CD14-positive monocyte (primary cell): ENCODE results near the gene INTS2. TPM values are rescaled to one million over a fixed set of nuclear protein-coding genes. Genes with fewer than 3 reads are reported as not detected.

Experiments
- DNase-seq, 3 donors: peaks; one replicate each; pipeline ENCODE4 v3.0.0-alpha.2; 2011 to 2022
- H2AFZ ChIP-seq: 2 replicates; pipeline ENCODE4 v1.6.0; 2012; ENCODE audit warnings: mild to moderate bottlenecking, low read depth, low read length, inconsistent platforms; ENCODE audit not compliant: insufficient read depth, poor library complexity, severe bottlenecking
- H3K27ac ChIP-seq, 2 donors: 1 replicate in 1 of 2; 2 replicates in 1 of 2; pipeline ENCODE4 v1.5.1; 2012 to 2013; ENCODE audit warnings: low read length in 2 of 2, control low read depth in 1 of 2, inconsistent platforms in 1 of 2, low read depth in 1 of 2, mild to moderate bottlenecking in 1 of 2
- H3K27me3 ChIP-seq, 2 donors: one replicate each; pipeline versions ENCODE4 v1.6.0 to v1.6.1; 2011 to 2013; ENCODE audit warnings: low read length in 2 of 2; ENCODE audit not compliant: control insufficient read depth in 2 of 2, insufficient read depth in 2 of 2
- H3K36me3 ChIP-seq, 2 donors: replicated peaks in 1 of 2; 1 replicate in 1 of 2; 2 replicates in 1 of 2; pipeline versions ENCODE4 v1.5.1 to v1.6.1; 2012 to 2013; ENCODE audit warnings: low read length in 2 of 2, control low read depth in 1 of 2, inconsistent platforms in 1 of 2, mild to moderate bottlenecking in 1 of 2; ENCODE audit not compliant: insufficient read depth in 2 of 2, control insufficient read depth in 1 of 2
- H3K4me1 ChIP-seq, 2 donors: 1 replicate in 1 of 2; 2 replicates in 1 of 2; pipeline versions ENCODE4 v1.5.1 to v1.6.1; 2012 to 2013; ENCODE audit warnings: low read length in 2 of 2, control low read depth in 1 of 2, inconsistent platforms in 1 of 2, mild to moderate bottlenecking in 1 of 2, moderate library complexity in 1 of 2; ENCODE audit not compliant: insufficient read depth in 2 of 2, control insufficient read depth in 1 of 2
- H3K4me2 ChIP-seq: replicated peaks from 2 replicates; pipeline ENCODE3; 2012; ENCODE audit warnings: low read length, moderate library complexity, mild to moderate bottlenecking; ENCODE audit not compliant: poor library complexity, severe bottlenecking; ENCODE audit errors: extremely low read depth
- H3K4me3 ChIP-seq, 3 experiments: fragments of 200-600 bp in 1 of 3; sonication (generic) in 1 of 3; replicated peaks in 1 of 3; 1 replicate in 2 of 3; 2 replicates in 1 of 3; pipeline ENCODE4 v1.5.1; 2011 to 2013; ENCODE audit warnings: low read length in 3 of 3, mild to moderate bottlenecking in 3 of 3, control low read depth in 2 of 3, low read depth in 2 of 3, inconsistent platforms in 1 of 3, moderate library complexity in 1 of 3
- H3K79me2 ChIP-seq: 2 replicates; pipeline ENCODE4 v1.6.0; 2012; ENCODE audit warnings: mild to moderate bottlenecking, control low read depth, inconsistent platforms, low read length, moderate library complexity; ENCODE audit not compliant: insufficient read depth
- H3K9ac ChIP-seq: 2 replicates; pipeline ENCODE4 v1.6.0; 2017; ENCODE audit warnings: low read length, mild to moderate bottlenecking; ENCODE audit not compliant: insufficient read depth, poor library complexity, severe bottlenecking
- H3K9me3 ChIP-seq, 2 donors: replicated peaks in 1 of 2; 1 replicate in 1 of 2; 2 replicates in 1 of 2; pipeline versions ENCODE4 v1.5.1 to v1.6.1; 2012 to 2013; ENCODE audit warnings: low read length in 2 of 2, control low read depth in 1 of 2; ENCODE audit not compliant: control insufficient read depth in 1 of 2, insufficient read depth in 1 of 2
- H4K20me1 ChIP-seq: 2 replicates; pipeline ENCODE4 v1.6.0; 2012; ENCODE audit warnings: mild to moderate bottlenecking, low read length, control low read depth, moderate library complexity; ENCODE audit not compliant: insufficient read depth
- H3K27ac Mint-ChIP-seq, 7 donors: one replicate each; pipeline ENCODE4 v1.8.0; 2020; ENCODE audit warnings: mild to moderate bottlenecking in 7 of 7, mixed read lengths in 7 of 7, moderate library complexity in 6 of 7, inconsistent platforms in 2 of 7
- H3K27me3 Mint-ChIP-seq, 3 donors: one replicate each; pipeline ENCODE4 v1.8.0; 2021 to 2022; ENCODE audit warnings: low read depth in 3 of 3, mild to moderate bottlenecking in 3 of 3, mixed read lengths in 3 of 3, moderate library complexity in 3 of 3, inconsistent platforms in 1 of 3
- H3K36me3 Mint-ChIP-seq, 2 donors: one replicate each; pipeline ENCODE4 v1.8.0; 2020; ENCODE audit warnings: mixed read lengths in 2 of 2, inconsistent platforms in 1 of 2, mild to moderate bottlenecking in 1 of 2
- H3K4me1 Mint-ChIP-seq: one replicate; pipeline ENCODE4 v1.8.0; 2020; ENCODE audit warnings: mild to moderate bottlenecking, mixed read lengths
- H3K4me3 Mint-ChIP-seq, 2 donors: one replicate each; pipeline ENCODE4 v1.8.0; 2020; ENCODE audit warnings: mild to moderate bottlenecking in 2 of 2, mixed read lengths in 2 of 2, moderate library complexity in 1 of 2
- H3K9me3 Mint-ChIP-seq, 7 donors: one replicate each; pipeline ENCODE4 v1.8.0; 2020 to 2022; ENCODE audit warnings: mixed read lengths in 7 of 7, mild to moderate bottlenecking in 6 of 7, moderate library complexity in 6 of 7, inconsistent platforms in 2 of 7
- WGBS: methylation state at CpG from one replicate; pipeline ENCODE4 v1.1.5; 2013; ENCODE audit warnings: missing lambda C conversion rate; ENCODE audit not compliant: insufficient coverage; 5-methylcytosine and 5-hydroxymethylcytosine counted together
- intact Hi-C, 2 donors: fragments of 100-400 bp; cut with micrococcal nuclease; formaldehyde crosslinking; loops; one replicate each; pipeline versions ENCODE4 v1.15.0 to v1.15.1; 2023
- polyA plus RNA-seq, 3 donors: library from polyadenylated mRNA; depleted of rRNA in 1 of 3; unstranded in 2 of 3; stranded (reverse) in 1 of 3; fragments of 300-500 nt in 2 of 3; fragments of >200 nt in 1 of 3; fragmentation: Illumina TruSeq in 2 of 3; gene quantifications; 1 replicate in 2 of 3; 2 replicates in 1 of 3; pipeline ENCODE4 v1.2.3, GENCODE V29; 2012 to 2021
- TF ChIP-seq, protein P1 (sequence below): fragments of 200-600 bp; IDR thresholded peaks from one replicate; pipeline ENCODE4 v1.8.0; 2022; ENCODE audit warnings: antibody characterized with exemption, mild to moderate bottlenecking

The INTS2 gene
- polyA plus RNA-seq, 3 donors: 2.2 to 2.9 (median 2.6) TPM

DNA sequence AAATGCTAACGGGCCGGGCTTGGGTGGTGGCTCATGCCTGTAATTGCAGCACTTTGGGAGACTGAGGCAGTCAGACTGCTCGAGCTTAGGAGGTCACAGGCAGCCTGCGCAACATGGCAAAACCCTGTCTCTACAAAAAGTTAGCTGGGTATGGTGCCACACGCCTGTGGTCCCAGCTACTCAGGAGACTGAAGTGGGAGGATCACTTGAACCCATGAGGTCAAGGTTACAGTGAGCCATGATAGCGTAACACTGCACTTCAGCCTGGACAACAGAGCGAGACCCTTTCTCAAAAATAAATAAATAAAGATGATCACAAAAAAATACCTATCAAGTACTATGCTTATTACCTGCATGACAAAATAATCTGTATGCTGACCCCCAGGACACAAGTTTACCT is 46.3 kb upstream of the INTS2 start:
- Histone ChIP-seq H3K36me3 (peaks cover 58 to 68% of the 10 kb centered on the region in 2 donors), H3K9ac (no peak overlapping the region), H3K9me3 (no peaks in the 10 kb centered on the region), H4K20me1 (peaks cover 56% of the 10 kb centered on the region), H3K27me3 (no peaks in the 10 kb centered on the region), H3K79me2 (peaks cover 34% of the 10 kb centered on the region), H3K27ac (no peak overlapping the region), H2AFZ (no peak overlapping the region), H3K4me3 (no peak overlapping the region), H3K4me2 (no peak overlapping the region), H3K4me1 (peaks cover 13 to 15% of the 10 kb centered on the region in 2 donors)
- H3K4me1 Mint-ChIP-seq: peaks cover 10% of the 10 kb centered on the region
- no peak for DNase-seq
- H3K36me3 Mint-ChIP-seq: peaks cover 40 to 67% of the 10 kb centered on the region in 2 donors
- 97% methylated on average over 4 of the region's 7 CpGs for WGBS
- H3K4me3 Mint-ChIP-seq: no peak overlapping the region
- H3K27me3 Mint-ChIP-seq: no peaks in the 10 kb centered on the region
- TF ChIP-seq, protein P1, sequence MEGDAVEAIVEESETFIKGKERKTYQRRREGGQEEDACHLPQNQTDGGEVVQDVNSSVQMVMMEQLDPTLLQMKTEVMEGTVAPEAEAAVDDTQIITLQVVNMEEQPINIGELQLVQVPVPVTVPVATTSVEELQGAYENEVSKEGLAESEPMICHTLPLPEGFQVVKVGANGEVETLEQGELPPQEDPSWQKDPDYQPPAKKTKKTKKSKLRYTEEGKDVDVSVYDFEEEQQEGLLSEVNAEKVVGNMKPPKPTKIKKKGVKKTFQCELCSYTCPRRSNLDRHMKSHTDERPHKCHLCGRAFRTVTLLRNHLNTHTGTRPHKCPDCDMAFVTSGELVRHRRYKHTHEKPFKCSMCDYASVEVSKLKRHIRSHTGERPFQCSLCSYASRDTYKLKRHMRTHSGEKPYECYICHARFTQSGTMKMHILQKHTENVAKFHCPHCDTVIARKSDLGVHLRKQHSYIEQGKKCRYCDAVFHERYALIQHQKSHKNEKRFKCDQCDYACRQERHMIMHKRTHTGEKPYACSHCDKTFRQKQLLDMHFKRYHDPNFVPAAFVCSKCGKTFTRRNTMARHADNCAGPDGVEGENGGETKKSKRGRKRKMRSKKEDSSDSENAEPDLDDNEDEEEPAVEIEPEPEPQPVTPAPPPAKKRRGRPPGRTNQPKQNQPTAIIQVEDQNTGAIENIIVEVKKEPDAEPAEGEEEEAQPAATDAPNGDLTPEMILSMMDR: no peak
- H3K9me3 Mint-ChIP-seq: no peaks in the 10 kb centered on the region
- intact Hi-C loops: no loop called here
- no peak overlapping the region for H3K27ac Mint-ChIP-seq

DNA sequence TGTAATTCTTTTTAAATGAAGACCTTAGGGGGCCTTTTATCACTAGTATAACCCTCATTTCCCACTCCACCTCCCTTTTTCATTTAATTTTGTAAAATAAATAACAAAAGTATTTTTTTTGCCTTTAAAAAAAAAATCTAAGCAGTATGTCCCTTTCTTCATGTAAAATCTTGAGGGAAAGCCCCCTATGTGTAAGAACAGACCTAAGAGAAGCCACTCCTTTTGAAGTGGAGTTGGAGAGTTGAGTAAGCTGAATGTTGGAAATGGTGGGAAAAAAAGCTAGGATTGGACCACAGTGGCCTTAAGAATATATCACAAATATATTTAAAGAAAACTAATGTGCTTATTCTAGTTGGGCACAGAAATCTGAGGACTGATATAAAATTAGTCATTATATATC is 44.5 kb upstream of the INTS2 start:
- intact Hi-C loops: no loop called here
- peaks cover 54 to 66% of the 10 kb centered on the region in 2 donors for H3K36me3 ChIP-seq
- H3K4me3 Mint-ChIP-seq: no peak overlapping the region
- no peaks in the 10 kb centered on the region for H3K9me3 Mint-ChIP-seq
- peaks cover 38% of the 10 kb centered on the region for H4K20me1 ChIP-seq
- peaks cover 34 to 66% of the 10 kb centered on the region in 2 donors for H3K36me3 Mint-ChIP-seq
- no peak overlapping the region for H3K9ac ChIP-seq
- peaks cover 26% of the 10 kb centered on the region for H3K79me2 ChIP-seq
- TF ChIP-seq, protein P1: no peak
- DNase-seq: no peak
- H3K27me3 ChIP-seq: no peaks in the 10 kb centered on the region
- H3K4me1 Mint-ChIP-seq: peaks cover 10% of the 10 kb centered on the region
- no peak overlapping the region for H3K4me3 ChIP-seq
- no peaks in the 10 kb centered on the region for H3K27me3 Mint-ChIP-seq
- H3K9me3 ChIP-seq: no peaks in the 10 kb centered on the region
- no peak overlapping the region for H3K4me2 ChIP-seq
- H3K27ac ChIP-seq: no peak overlapping the region
- no peak overlapping the region for H2AFZ ChIP-seq
- H3K27ac Mint-ChIP-seq: no peak overlapping the region
- H3K4me1 ChIP-seq: peaks cover 13 to 15% of the 10 kb centered on the region in 2 donors
